Transverse colon (tissue), 4 donors: Measurements from ENCODE around the gene NAB2. TPM values are rescaled to one million over a fixed set of nuclear protein-coding genes. Genes with fewer than 3 reads are reported as not detected.

Experiments used
- DNase-seq: peaks from one replicate; pipeline ENCODE4 v3.0.0-alpha.2; 2019
- H3K27ac ChIP-seq, 4 donors: fragments of 200-600 bp; sonication (generic); 2 replicates each; pipeline ENCODE4 v1.5.1; 2016 to 2018; ENCODE audit warnings: inconsistent platforms in 4 of 4
- H3K27me3 ChIP-seq: fragments of 200-600 bp; sonication (generic); 2 replicates; pipeline ENCODE4 v1.5.1; 2017; ENCODE audit warnings: inconsistent platforms
- H3K36me3 ChIP-seq, 4 donors: fragments of 200-600 bp; sonication (generic); 2 replicates each; pipeline ENCODE4 v1.5.1; 2017 to 2019; ENCODE audit warnings: inconsistent platforms in 4 of 4
- H3K4me1 ChIP-seq, 4 donors: fragments of 200-600 bp; sonication (generic); 2 replicates each; pipeline ENCODE4 v1.5.1; 2017 to 2020; ENCODE audit warnings: inconsistent platforms in 4 of 4
- H3K4me3 ChIP-seq, 4 donors: fragments of 200-600 bp; sonication (generic); 1 replicate in 1 of 4; 2 replicates in 3 of 4; pipeline versions ENCODE4 v1.5.1 to v1.6.1; 2017 to 2019; ENCODE audit warnings: inconsistent platforms in 4 of 4
- H3K9me3 ChIP-seq, 2 donors: fragments of 200-600 bp; sonication (generic); 2 replicates each; pipeline ENCODE4 v1.5.1; 2017 to 2019; ENCODE audit warnings: inconsistent platforms in 2 of 2
- CTCF ChIP-seq, 5 experiments: fragments of 200-600 bp in 3 of 5; fragments of 450-650 bp in 2 of 5; sonication (generic) in 3 of 5; IDR thresholded peaks; 1 replicate in 2 of 5; 2 replicates in 3 of 5; pipeline ENCODE4 v1.5.1; 2016 to 2017; ENCODE audit warnings: antibody characterized with exemption in 5 of 5, inconsistent platforms in 3 of 5, mild to moderate bottlenecking in 2 of 5, moderate library complexity in 1 of 5
- EP300 ChIP-seq: sonication (generic); formaldehyde crosslinking; IDR thresholded peaks from one replicate; pipeline ENCODE4 v1.6.1; 2017; ENCODE audit warnings: antibody characterized with exemption, low read depth
- POLR2A ChIP-seq: fragments of 450-650 bp; IDR thresholded peaks from one replicate; pipeline ENCODE4 v1.6.1; 2016; ENCODE audit warnings: antibody characterized with exemption, mild to moderate bottlenecking, moderate library complexity
- POLR2AphosphoS5 ChIP-seq, 3 donors: sonication (generic); formaldehyde crosslinking; IDR thresholded peaks; one replicate each; pipeline ENCODE4 v1.6.1; 2016; ENCODE audit warnings: antibody characterized with exemption in 3 of 3
- WGBS, 2 donors: methylation state at CpG; one replicate each; pipeline ENCODE4 v1.1.5; 2018; ENCODE audit warnings: low coverage in 1 of 2; 5-methylcytosine and 5-hydroxymethylcytosine counted together
- in situ Hi-C, 4 donors: fragments of 200-750 bp; cut with MboI; loops; one replicate each; pipeline versions ENCODE4 v1.15.0 to v1.15.1; 2017; ENCODE audit warnings: low sequenced_read_pairs in 3 of 4, low pct_ligation_motif_present in 1 of 4, low pct_unique_long_range_greater_than_20kb in 1 of 4
- intact Hi-C: fragments of 100-400 bp; cut with DNase I; formaldehyde crosslinking; loops from one replicate; pipeline ENCODE4 v1.15.1; 2023; ENCODE audit warnings: low total_unique reads
- total RNA-seq, 4 donors: library from RNA; depleted of rRNA; stranded (reverse); fragments of >200 nt; gene quantifications; one replicate each; pipeline ENCODE4 v1.1.0, GENCODE V29; 2016

Gene NAB2
- total RNA-seq, 4 donors from 2014 or later: 2.6 to 9.1 (median 4.7) TPM

GRCh38 chr12:57057067-57057751 is 31.7 kb upstream of the NAB2 start:
- in situ Hi-C loops: loop anchor here in 1 of 4 donors (10.0 kb wide), 1 partner anchor 52 kb away; the partner anchor contains the start of gene ZBTB39
- Histone ChIP-seq H3K4me3 (no peak overlapping the region), H3K4me1 (peaks cover 0 to 14% (median 3%) of the 10 kb centered on the region in 4 donors), H3K27ac (peak overlapping the region; percentile 46 to 65 (median 53)), H3K27me3 (no peaks in the 10 kb centered on the region), H3K36me3 (peaks cover 0 to 27% (median 0%) of the 10 kb centered on the region in 4 donors), H3K9me3 (no peaks in the 10 kb centered on the region)
- no peak for TF ChIP-seq CTCF (IDR thresholded peaks at IDR 0.05)
- no peak for TF ChIP-seq POLR2AphosphoS5 (IDR thresholded peaks at IDR 0.05)
- TF ChIP-seq EP300: no peak
- TF ChIP-seq POLR2A: no peak
- no peak for DNase-seq
- intact Hi-C loops: no loop called here
- 73 to 89% methylated on average over 1 to 6 of the region's 6 CpGs for WGBS, 2 donors

- TF ChIP-seq POLR2A: no peak
- no peak for TF ChIP-seq CTCF (IDR thresholded peaks at IDR 0.05)
- TF ChIP-seq EP300: no peak
- no peak for TF ChIP-seq POLR2AphosphoS5 (IDR thresholded peaks at IDR 0.05)
- Histone ChIP-seq H3K9me3 (no peaks in the 10 kb centered on the region), H3K4me3 (no peak overlapping the region), H3K27me3 (no peaks in the 10 kb centered on the region), H3K4me1 (peaks cover 0 to 14% (median 3%) of the 10 kb centered on the region in 4 donors), H3K36me3 (peaks cover 0 to 27% (median 0%) of the 10 kb centered on the region in 4 donors), H3K27ac (no peak overlapping the region)
- no peak for DNase-seq
- in situ Hi-C loops (loop anchor here in 1 of 4 donors (10.0 kb wide), 1 partner anchor 54 kb away; the partner anchor contains the start of gene ZBTB39), intact Hi-C loops (no loop called here)
- WGBS, 2 donors: 56 to 79% methylated on average over 1 of the region's 1 CpG
Measured at GRCh38 chr12:57058454-57058853, 30.5 kb upstream of the NAB2 start.

- Histone ChIP-seq H3K4me3 (no peak overlapping the region), H3K4me1 (peaks cover 0 to 4% (median 0%) of the 10 kb centered on the region in 4 donors), H3K27me3 (no peaks in the 10 kb centered on the region), H3K27ac (peak overlapping the region in 2 of 4 donors; percentile 14 to 53), H3K9me3 (no peaks in the 10 kb centered on the region), H3K36me3 (peaks cover 0 to 14% (median 0%) of the 10 kb centered on the region in 4 donors)
- WGBS, 2 donors: 52 to 59% methylated on average over 5 of the region's 5 CpGs
- in situ Hi-C loops: loop anchor here in 1 of 4 donors (10.0 kb wide), 1 partner anchor 59 kb away; the partner anchor contains the start of gene ZBTB39
- no peak for DNase-seq
- TF ChIP-seq POLR2A (no peak), CTCF (IDR thresholded peaks at IDR 0.05) (no peak), EP300 (no peak), POLR2AphosphoS5 (IDR thresholded peaks at IDR 0.05) (no peak)
- intact Hi-C loops: loop anchor here (2.0 kb wide), 2 partner anchors 51 to 57 kb away; partner anchors contain the start of gene ZBTB39
Measured at GRCh38 chr12:57063991-57064685, 24.8 kb upstream of the NAB2 start.

GRCh38 chr12:57066245-57066644 is 22.7 kb upstream of the NAB2 start:
- Histone ChIP-seq H3K4me3 (no peak overlapping the region), H3K9me3 (no peaks in the 10 kb centered on the region), H3K27me3 (no peaks in the 10 kb centered on the region), H3K4me1 (peaks cover 0 to 13% (median 4%) of the 10 kb centered on the region in 4 donors), H3K27ac (no peak overlapping the region), H3K36me3 (peaks cover 0 to 8% (median 0%) of the 10 kb centered on the region in 4 donors)
- intact Hi-C loops (loop anchor here (5.0 kb wide), 1 partner anchor 116 kb away; no protein-coding TSS in a partner anchor), in situ Hi-C loops (loop anchor here in 1 of 4 donors (5.0 to 10.0 kb wide), 2 partner anchors 46 to 61 kb away; partner anchors contain the start of genes STAT6 and ZBTB39)
- TF ChIP-seq POLR2AphosphoS5 (IDR thresholded peaks at IDR 0.05) (no peak), POLR2A (no peak), CTCF (IDR thresholded peaks at IDR 0.05) (no peak), EP300 (no peak)
- no peak for DNase-seq
- WGBS, 2 donors: 75 to 77% methylated on average over 2 of the region's 2 CpGs
